ENCODE results near the gene RFLNA. TPM values are rescaled to one million over a fixed set of nuclear protein-coding genes. Genes with fewer than 3 reads are reported as not detected.
"Not testable (repeated sequence)": the region's sequence is repeated elsewhere in the genome, so short reads cannot be mapped to it uniquely, and the experiment has no call there.

RFLNA gene
- total RNA-seq, 4 donors from 2014 or later: 0.15 to 1.1 (median 0.23) TPM

DNA sequence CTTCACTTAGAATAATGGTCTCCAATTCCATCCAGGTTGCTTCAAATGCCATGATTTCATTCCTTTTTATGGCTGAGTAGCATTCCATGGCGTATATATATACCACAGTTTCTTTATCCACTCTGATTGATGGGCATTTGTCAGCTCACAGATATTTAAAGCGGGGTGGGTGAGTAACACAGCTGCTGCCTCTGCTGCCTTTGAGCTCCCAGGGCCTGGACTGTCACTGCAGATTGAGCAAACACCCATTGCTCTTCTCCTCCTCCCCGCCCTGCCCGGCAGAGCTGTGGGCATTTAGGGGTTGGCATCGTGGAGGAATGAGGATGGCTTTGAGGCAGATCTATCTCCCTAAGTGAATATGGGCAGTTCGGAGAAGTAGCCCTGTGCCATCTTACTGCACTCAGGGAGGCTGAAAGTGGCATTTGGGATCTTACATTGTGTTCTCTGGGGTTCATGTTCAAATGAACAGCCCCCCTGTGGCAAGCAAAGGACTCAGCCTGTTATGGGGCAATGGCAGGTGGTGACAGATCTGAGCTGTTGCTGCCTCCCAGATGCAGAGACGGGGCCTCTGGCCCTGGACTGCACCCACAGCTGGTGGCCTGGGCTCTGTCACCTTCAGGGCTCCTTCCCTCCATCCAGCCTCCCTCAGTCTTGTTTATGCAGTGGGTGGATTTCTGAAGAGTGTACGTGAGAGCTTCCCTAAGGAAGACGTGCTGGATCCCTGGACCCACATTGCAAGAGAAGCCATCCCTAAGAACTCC lies 4.9 kb downstream of the RFLNA start:
- in situ Hi-C loops (cut with MboI; ENCODE audit: low sequenced_read_pairs in 4 of 4): no loop called here
- Histone ChIP-seq H3K9me3 (no peaks in the 10 kb centered on the region), H3K4me1 (peaks cover 9 to 15% of the 10 kb centered on the region in 2 donors), H3K27ac (no peak overlapping the region), H3K4me3 (no peak overlapping the region), H3K27me3 (peaks cover 0 to 2% (median 0%) of the 10 kb centered on the region in 3 donors), H3K36me3 (no peaks in the 10 kb centered on the region)
- DNase-seq (no peak), ATAC-seq (no peak)
- intact Hi-C loops (cut with DNase I; ENCODE audit: low total_unique reads): no loop called here
- TF ChIP-seq, protein P1, sequence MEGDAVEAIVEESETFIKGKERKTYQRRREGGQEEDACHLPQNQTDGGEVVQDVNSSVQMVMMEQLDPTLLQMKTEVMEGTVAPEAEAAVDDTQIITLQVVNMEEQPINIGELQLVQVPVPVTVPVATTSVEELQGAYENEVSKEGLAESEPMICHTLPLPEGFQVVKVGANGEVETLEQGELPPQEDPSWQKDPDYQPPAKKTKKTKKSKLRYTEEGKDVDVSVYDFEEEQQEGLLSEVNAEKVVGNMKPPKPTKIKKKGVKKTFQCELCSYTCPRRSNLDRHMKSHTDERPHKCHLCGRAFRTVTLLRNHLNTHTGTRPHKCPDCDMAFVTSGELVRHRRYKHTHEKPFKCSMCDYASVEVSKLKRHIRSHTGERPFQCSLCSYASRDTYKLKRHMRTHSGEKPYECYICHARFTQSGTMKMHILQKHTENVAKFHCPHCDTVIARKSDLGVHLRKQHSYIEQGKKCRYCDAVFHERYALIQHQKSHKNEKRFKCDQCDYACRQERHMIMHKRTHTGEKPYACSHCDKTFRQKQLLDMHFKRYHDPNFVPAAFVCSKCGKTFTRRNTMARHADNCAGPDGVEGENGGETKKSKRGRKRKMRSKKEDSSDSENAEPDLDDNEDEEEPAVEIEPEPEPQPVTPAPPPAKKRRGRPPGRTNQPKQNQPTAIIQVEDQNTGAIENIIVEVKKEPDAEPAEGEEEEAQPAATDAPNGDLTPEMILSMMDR (IDR thresholded peaks at IDR 0.05 in 4 of 5, conservative IDR thresholded peaks at IDR 0.05 in 1 of 5): no peak
- no peak for TF ChIP-seq POLR2A (IDR thresholded peaks at IDR 0.05)

DNA sequence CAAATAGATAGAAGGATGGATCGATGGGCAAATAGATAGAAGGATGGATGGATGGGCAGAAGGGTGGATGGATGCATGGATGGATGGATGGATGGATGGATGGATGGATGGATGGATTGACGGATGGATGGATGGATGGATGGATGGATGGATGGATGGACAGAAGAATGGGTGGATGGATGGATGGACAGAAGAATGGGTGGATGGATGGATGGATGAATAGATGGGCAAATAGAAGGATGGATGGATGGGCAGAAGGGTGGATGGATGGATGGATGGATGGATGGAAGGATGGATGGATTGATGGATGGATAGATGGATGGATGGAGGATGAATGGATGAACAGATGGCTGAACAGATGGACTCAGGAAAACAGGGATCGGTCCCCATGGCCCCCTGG lies 5.8 kb downstream of the RFLNA start:
- intact Hi-C loops (cut with DNase I; ENCODE audit: low total_unique reads); H3K9me3 ChIP-seq: not testable (repeated sequence)

DNA sequence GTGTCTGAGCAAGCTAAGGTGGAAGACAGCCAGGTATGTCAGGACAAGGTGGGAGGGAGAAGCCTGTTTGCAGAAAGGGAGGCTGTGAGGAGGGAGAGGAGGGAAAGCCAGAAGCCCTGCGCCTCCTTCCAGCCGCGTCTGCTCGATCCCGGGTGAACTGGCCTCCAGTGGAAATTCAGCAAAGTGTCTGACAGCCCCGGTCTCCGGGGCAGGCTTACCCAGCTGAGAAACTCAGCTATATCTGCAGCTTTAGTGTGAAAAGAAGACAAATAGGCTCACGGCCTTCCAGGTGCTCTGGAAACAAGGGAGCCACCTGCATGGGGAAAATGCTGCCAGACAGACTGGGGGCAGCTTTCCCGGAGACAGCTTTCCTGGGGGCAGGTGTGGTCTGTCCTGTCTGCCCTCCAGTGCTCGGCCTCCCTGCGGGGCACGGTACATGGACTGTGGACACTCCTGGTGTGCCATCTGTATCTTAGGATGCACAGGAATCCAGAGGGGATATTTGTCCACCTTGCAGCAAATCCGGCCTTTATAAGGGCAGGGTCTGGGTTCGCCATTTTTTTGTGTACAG lies 6.3 kb downstream of the RFLNA start:
- in situ Hi-C loops (cut with MboI; ENCODE audit: low sequenced_read_pairs in 4 of 4): no loop called here
- no peaks in the 10 kb centered on the region for H3K27me3 ChIP-seq

More for the DNA sequence above, 5.8 kb downstream of the RFLNA start:
- H3K4me1 ChIP-seq: peaks cover 6 to 15% of the 10 kb centered on the region in 2 donors
- DNase-seq; H3K27me3 ChIP-seq; H3K27ac ChIP-seq; in situ Hi-C loops (cut with MboI; ENCODE audit: low sequenced_read_pairs in 4 of 4); H3K4me3 ChIP-seq; H3K36me3 ChIP-seq; ATAC-seq: not testable (repeated sequence)

DNA sequence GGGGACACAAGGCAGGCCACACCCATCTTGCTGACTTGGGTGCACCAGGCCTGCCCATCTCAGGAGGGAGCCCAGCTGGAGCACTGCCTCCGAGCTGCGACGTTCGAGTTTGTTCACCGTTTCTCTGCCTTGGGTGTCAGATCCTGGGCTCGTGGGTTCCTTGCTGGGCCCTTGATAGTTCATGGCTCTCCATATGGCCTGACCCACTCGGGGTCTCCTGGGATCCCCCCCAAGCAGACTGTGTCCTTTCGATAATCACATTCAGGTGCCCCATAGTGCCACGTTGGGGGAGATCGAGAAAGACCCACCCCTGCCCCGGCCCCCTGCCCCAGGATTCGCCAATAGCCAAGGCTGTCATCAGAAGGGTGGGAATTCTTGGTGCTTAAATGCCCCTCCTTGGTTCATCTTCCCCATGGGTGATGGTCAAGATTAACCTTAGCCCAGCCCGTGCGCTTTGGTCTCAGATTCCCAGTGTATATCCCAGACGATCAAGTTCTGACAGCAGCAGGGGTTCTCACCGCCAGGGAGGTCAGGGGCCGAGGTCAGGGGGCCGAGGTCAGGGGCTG lies 7.4 kb downstream of the RFLNA start:
- DNase-seq (no peak), ATAC-seq (no peak)
- Histone ChIP-seq H3K4me1 (peaks cover under 1 to 2% of the 10 kb centered on the region in 2 donors), H3K36me3 (no peaks in the 10 kb centered on the region), H3K27me3 (no peaks in the 10 kb centered on the region), H3K9me3 (no peaks in the 10 kb centered on the region), H3K27ac (no peak overlapping the region), H3K4me3 (no peak overlapping the region)
- TF ChIP-seq, protein P1 (IDR thresholded peaks at IDR 0.05 in 4 of 5, conservative IDR thresholded peaks at IDR 0.05 in 1 of 5): no peak
- no peak for TF ChIP-seq POLR2A (IDR thresholded peaks at IDR 0.05)
- in situ Hi-C loops (cut with MboI; ENCODE audit: low sequenced_read_pairs in 4 of 4) (no loop called here), intact Hi-C loops (cut with DNase I; ENCODE audit: low total_unique reads) (no loop called here)

More for the DNA sequence above, 6.3 kb downstream of the RFLNA start:
- ATAC-seq (no peak), DNase-seq (no peak)
- H3K36me3 ChIP-seq: no peaks in the 10 kb centered on the region
- H3K27ac ChIP-seq: no peak overlapping the region
- TF ChIP-seq POLR2A (IDR thresholded peaks at IDR 0.05): no peak
- TF ChIP-seq, protein P1 (IDR thresholded peaks at IDR 0.05 in 4 of 5, conservative IDR thresholded peaks at IDR 0.05 in 1 of 5): no peak
- no peaks in the 10 kb centered on the region for H3K9me3 ChIP-seq
- H3K4me1 ChIP-seq: peaks cover 3 to 14% of the 10 kb centered on the region in 2 donors
- intact Hi-C loops (cut with DNase I; ENCODE audit: low total_unique reads): no loop called here
- H3K4me3 ChIP-seq: no peak overlapping the region
